ENCODE results near the gene HLA-E. TPM values are rescaled to one million over a fixed set of nuclear protein-coding genes. Genes with fewer than 3 reads are reported as not detected.
A peak's percentile ranks its signal among the peaks of the same experiment; 100 is the strongest.

Gene HLA-E
- 1,662 TPM for total RNA-seq
- 1,000 to 10,000 TPM; 2,373 to 2,677 (median 2,539) TPM for polyA plus RNA-seq

DNA sequence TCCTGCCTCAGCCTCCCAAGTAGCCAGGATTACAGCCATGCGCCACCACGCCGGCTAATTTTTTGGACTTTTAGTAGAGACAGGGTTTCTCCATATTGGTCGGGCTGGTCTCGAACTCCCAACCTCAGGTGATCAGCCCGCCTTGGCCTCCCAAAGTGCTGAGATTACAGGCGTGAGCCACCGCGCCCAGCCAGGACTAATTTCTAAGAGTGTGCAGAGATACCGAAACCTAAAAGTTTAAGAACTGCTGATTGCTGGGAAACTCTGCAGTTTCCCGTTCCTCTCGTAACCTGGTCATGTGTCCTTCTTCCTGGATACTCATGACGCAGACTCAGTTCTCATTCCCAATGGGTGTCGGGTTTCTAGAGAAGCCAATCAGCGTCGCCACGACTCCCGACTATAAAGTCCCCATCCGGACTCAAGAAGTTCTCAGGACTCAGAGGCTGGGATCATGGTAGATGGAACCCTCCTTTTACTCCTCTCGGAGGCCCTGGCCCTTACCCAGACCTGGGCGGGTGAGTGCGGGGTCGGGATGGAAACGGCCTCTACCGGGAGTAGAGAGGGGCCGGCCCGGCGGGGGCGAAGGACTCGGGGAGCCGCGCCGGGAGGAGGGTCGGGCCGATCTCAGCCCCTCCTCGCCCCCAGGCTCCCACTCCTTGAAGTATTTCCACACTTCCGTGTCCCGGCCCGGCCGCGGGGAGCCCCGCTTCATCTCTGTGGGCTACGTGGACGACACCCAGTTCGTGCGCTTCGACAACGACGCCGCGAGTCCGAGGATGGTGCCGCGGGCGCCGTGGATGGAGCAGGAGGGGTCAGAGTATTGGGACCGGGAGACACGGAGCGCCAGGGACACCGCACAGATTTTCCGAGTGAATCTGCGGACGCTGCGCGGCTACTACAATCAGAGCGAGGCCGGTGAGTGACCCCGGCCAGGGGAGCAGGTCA lies at the start of gene HLA-E:
Gene HLA-E (plus strand): TSS at position 429 of the 945 bp plus-strand sequence. CDS start 23 bp downstream, at position 452.
- Mint-ChIP-seq H3K4me3 (peak within 1 kb of the TSS; percentile 91 to 100 (median 98)), H3K9me3 (peaks cover 0 to 5% (median 0%) of the 10 kb centered on the region in 7 donors), H3K36me3 (peaks cover 42% of the 10 kb centered on the region), H3K4me1 (peaks cover 16 to 67% (median 34%) of the 10 kb centered on the region in 4 donors), H3K27me3 (peaks cover 13% of the 10 kb centered on the region), H3K27ac (peak within 1 kb of the TSS; percentile 98 to 99 (median 99))
- H3K36me3 ChIP-seq (ENCODE audit: control insufficient read depth, insufficient read depth, low read length) = peaks cover 36% of the 10 kb centered on the region
- peak within 1 kb of the TSS; percentile 99 for H3K4me3 ChIP-seq (ENCODE audit: low read depth, low read length)
- peak within 1 kb of the TSS; percentile 97 for H3K27ac ChIP-seq (ENCODE audit: insufficient read depth, low read length, poor library complexity, severe bottlenecking)
- peaks cover 42% of the 10 kb centered on the region for H3K4me1 ChIP-seq (ENCODE audit: control insufficient read depth, insufficient read depth, low read length, poor library complexity, severe bottlenecking)
- DNase-seq = peak; percentile 90 to 100 (median 95)
- peak; percentile 80 to 84 for ATAC-seq (ENCODE audit: low read depth in 2 of 2)
- H3K27me3 ChIP-seq (ENCODE audit: control insufficient read depth, insufficient read depth, low read length) = no peaks in the 10 kb centered on the region
- H3K9me3 ChIP-seq (ENCODE audit: control insufficient read depth in 2 of 2, low read length in 2 of 2) = no peaks in the 10 kb centered on the region

DNA sequence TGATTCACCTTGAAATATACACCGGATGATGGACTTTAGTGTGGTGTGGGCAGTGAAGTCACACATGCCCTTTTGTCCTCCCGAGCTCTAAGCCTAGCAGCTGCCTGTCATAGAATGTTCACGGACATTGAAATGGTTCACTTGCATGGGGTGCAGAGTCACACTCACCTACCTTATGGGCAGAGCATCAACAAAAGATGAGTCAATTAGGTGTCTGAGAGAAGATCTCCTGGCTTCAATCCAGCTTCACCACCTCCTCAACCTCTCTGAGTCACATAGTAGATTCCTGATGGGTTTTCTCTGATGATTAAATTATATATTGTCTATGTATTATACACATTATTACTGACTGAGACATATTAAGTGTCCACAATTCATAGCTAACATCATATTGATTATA lies 48.1 kb upstream of the HLA-E start:
- peak in 1 of 2 donors; percentile 58 for ATAC-seq (ENCODE audit: low read depth in 2 of 2)
- H3K4me1 Mint-ChIP-seq = peaks cover 0 to 7% (median 2%) of the 10 kb centered on the region in 4 donors
- H3K27ac ChIP-seq (ENCODE audit: insufficient read depth, low read length, poor library complexity, severe bottlenecking) = no peak overlapping the region
- no peaks in the 10 kb centered on the region for H3K36me3 ChIP-seq (ENCODE audit: control insufficient read depth, insufficient read depth, low read length)
- peaks cover 0 to 3% (median 0%) of the 10 kb centered on the region in 7 donors for H3K9me3 Mint-ChIP-seq
- H3K36me3 Mint-ChIP-seq = no peaks in the 10 kb centered on the region
- peaks cover 3% of the 10 kb centered on the region for H3K4me1 ChIP-seq (ENCODE audit: control insufficient read depth, insufficient read depth, low read length, poor library complexity, severe bottlenecking)
- H3K4me3 ChIP-seq (ENCODE audit: low read depth, low read length) = no peak overlapping the region
- H3K27ac Mint-ChIP-seq = no peak overlapping the region
- no peak overlapping the region for H3K4me3 Mint-ChIP-seq
- peaks cover 73% of the 10 kb centered on the region for H3K27me3 ChIP-seq (ENCODE audit: control insufficient read depth, insufficient read depth, low read length)
- DNase-seq = no peak
- peaks cover 89% of the 10 kb centered on the region for H3K27me3 Mint-ChIP-seq
- H3K9me3 ChIP-seq (ENCODE audit: control insufficient read depth in 2 of 2, low read length in 2 of 2) = no peaks in the 10 kb centered on the region

- Histone ChIP-seq H3K27ac (ENCODE audit: insufficient read depth, low read length, poor library complexity, severe bottlenecking) (no peak overlapping the region), H3K27me3 (ENCODE audit: control insufficient read depth, insufficient read depth, low read length) (peaks cover 89% of the 10 kb centered on the region), H3K36me3 (ENCODE audit: control insufficient read depth, insufficient read depth, low read length) (no peaks in the 10 kb centered on the region), H3K4me3 (ENCODE audit: low read depth, low read length) (no peak overlapping the region), H3K9me3 (ENCODE audit: control insufficient read depth in 2 of 2, low read length in 2 of 2) (no peaks in the 10 kb centered on the region), H3K4me1 (ENCODE audit: control insufficient read depth, insufficient read depth, low read length, poor library complexity, severe bottlenecking) (peaks cover 3% of the 10 kb centered on the region)
- ATAC-seq (ENCODE audit: low read depth in 2 of 2) = no peak
- Mint-ChIP-seq H3K9me3 (peaks cover 0 to 7% (median 0%) of the 10 kb centered on the region in 7 donors), H3K36me3 (no peaks in the 10 kb centered on the region), H3K4me3 (no peak overlapping the region), H3K27me3 (peaks cover 94% of the 10 kb centered on the region), H3K4me1 (peaks cover 0 to 14% (median 2%) of the 10 kb centered on the region in 4 donors), H3K27ac (no peak overlapping the region)
- DNase-seq = no peak
Observed at GRCh38 chr6:30443657-30444450, 45.5 kb upstream of the HLA-E start.

DNA sequence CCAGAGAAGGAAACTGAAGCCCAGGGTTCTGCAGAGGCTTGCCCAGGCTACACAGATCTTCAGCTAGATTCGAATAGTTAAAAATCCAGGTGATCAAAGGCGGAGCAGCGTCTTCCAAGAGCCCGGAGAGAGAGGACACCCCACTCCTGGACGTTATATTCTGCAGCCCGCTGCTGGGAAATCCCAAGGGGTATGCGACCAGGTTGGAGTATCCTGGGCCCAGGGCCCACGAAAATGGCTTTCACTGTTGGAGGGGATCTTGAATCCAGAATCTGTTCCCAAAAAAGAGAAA lies 44.9 kb upstream of the HLA-E start:
- peaks cover 89% of the 10 kb centered on the region for H3K27me3 ChIP-seq (ENCODE audit: control insufficient read depth, insufficient read depth, low read length)

DNA sequence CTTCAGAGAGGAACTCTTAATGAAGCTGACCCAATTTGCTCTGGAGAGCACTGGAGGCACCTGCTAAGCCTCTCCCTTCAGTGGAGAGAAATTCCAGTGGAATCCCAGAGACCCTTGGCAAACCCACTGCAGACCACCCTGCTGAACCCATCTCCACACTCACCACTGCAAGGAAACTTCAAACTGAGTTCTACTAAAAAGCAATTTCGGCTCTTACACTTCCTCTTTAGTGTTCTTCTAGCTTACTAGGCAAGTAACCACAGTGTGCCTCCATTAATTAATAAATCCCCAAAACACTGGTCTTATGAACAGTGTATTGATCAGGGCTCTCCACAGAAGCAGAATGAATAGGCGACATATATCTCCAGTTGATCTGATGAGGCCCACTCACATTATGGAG lies 43.0 kb upstream of the HLA-E start:
- Histone ChIP-seq H3K27ac (ENCODE audit: insufficient read depth, low read length, poor library complexity, severe bottlenecking) (no peak overlapping the region), H3K36me3 (ENCODE audit: control insufficient read depth, insufficient read depth, low read length) (no peaks in the 10 kb centered on the region), H3K4me1 (ENCODE audit: control insufficient read depth, insufficient read depth, low read length, poor library complexity, severe bottlenecking) (peaks cover 20% of the 10 kb centered on the region), H3K27me3 (ENCODE audit: control insufficient read depth, insufficient read depth, low read length) (peaks cover 76% of the 10 kb centered on the region), H3K9me3 (ENCODE audit: control insufficient read depth in 2 of 2, low read length in 2 of 2) (no peaks in the 10 kb centered on the region), H3K4me3 (ENCODE audit: low read depth, low read length) (no peak overlapping the region)
- Mint-ChIP-seq H3K9me3 (peaks cover 0 to 6% (median 0%) of the 10 kb centered on the region in 7 donors), H3K27ac (no peak overlapping the region), H3K36me3 (no peaks in the 10 kb centered on the region), H3K27me3 (peaks cover 95% of the 10 kb centered on the region), H3K4me1 (peaks cover 13 to 36% (median 18%) of the 10 kb centered on the region in 4 donors), H3K4me3 (no peak overlapping the region)
- ATAC-seq (ENCODE audit: low read depth in 2 of 2) (no peak), DNase-seq (no peak)

More for the DNA sequence above, 44.9 kb upstream of the HLA-E start:
- ATAC-seq (ENCODE audit: low read depth in 2 of 2) (no peak), DNase-seq (no peak)
- no peak overlapping the region for H3K4me3 ChIP-seq (ENCODE audit: low read depth, low read length)
- Mint-ChIP-seq H3K27ac (no peak overlapping the region), H3K4me3 (no peak overlapping the region), H3K4me1 (peaks cover under 1 to 19% (median 5%) of the 10 kb centered on the region in 4 donors), H3K9me3 (peaks cover 0 to 7% (median 0%) of the 10 kb centered on the region in 7 donors), H3K36me3 (no peaks in the 10 kb centered on the region), H3K27me3 (peaks cover 94% of the 10 kb centered on the region)
- H3K27ac ChIP-seq (ENCODE audit: insufficient read depth, low read length, poor library complexity, severe bottlenecking) = no peak overlapping the region
- no peaks in the 10 kb centered on the region for H3K9me3 ChIP-seq (ENCODE audit: control insufficient read depth in 2 of 2, low read length in 2 of 2)
- H3K36me3 ChIP-seq (ENCODE audit: control insufficient read depth, insufficient read depth, low read length) = no peaks in the 10 kb centered on the region
- H3K4me1 ChIP-seq (ENCODE audit: control insufficient read depth, insufficient read depth, low read length, poor library complexity, severe bottlenecking) = peaks cover 3% of the 10 kb centered on the region

DNA sequence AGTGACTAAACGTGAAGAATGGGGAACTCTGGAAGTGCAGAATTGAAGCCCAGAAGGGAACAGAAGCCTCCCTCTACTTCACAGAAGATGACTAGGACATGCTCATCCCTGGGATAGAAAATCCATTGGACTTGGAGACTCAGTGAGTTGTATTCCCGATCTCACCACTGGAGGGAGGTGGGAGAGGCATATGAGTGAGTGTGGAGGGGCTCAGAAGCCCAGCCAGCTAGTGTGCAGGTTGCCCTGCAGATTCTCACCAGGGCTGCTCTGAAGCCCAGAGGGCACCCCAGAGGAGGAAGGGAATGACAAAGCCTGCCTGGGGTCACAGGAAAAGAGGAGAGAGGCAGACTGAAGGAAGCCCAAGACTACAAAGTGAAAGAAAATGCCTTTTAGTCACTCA lies 42.1 kb upstream of the HLA-E start:
- peaks cover 89% of the 10 kb centered on the region for H3K27me3 Mint-ChIP-seq
- Histone ChIP-seq H3K27me3 (ENCODE audit: control insufficient read depth, insufficient read depth, low read length) (peaks cover 69% of the 10 kb centered on the region), H3K36me3 (ENCODE audit: control insufficient read depth, insufficient read depth, low read length) (no peaks in the 10 kb centered on the region), H3K9me3 (ENCODE audit: control insufficient read depth in 2 of 2, low read length in 2 of 2) (no peaks in the 10 kb centered on the region), H3K27ac (ENCODE audit: insufficient read depth, low read length, poor library complexity, severe bottlenecking) (no peak overlapping the region), H3K4me3 (ENCODE audit: low read depth, low read length) (no peak overlapping the region), H3K4me1 (ENCODE audit: control insufficient read depth, insufficient read depth, low read length, poor library complexity, severe bottlenecking) (peaks cover 30% of the 10 kb centered on the region)
- H3K27ac Mint-ChIP-seq = no peak overlapping the region
- H3K4me1 Mint-ChIP-seq = peaks cover 13 to 45% (median 22%) of the 10 kb centered on the region in 4 donors
- no peak for ATAC-seq (ENCODE audit: low read depth in 2 of 2)
- no peak for DNase-seq
- peaks cover 0 to 6% (median 0%) of the 10 kb centered on the region in 7 donors for H3K9me3 Mint-ChIP-seq
- no peaks in the 10 kb centered on the region for H3K36me3 Mint-ChIP-seq
- no peak overlapping the region for H3K4me3 Mint-ChIP-seq

DNA sequence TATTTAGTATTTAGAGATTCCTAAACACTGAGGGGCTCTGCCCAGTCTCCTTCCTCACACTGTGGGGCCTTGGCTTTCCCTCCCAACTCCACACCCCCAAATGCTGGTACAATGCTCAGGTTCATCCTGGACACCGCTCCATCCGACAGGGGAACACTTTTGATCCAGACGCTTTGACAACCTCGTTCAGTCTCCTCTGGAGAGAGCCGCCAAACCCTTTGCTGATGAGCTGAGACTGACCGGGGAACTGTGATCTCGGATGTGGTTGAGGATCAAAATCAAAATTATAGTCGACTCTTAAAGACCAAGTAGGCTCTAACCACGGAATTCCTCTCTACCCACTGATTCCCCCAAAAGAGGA lies 38.8 kb upstream of the HLA-E start:
- Mint-ChIP-seq H3K36me3 (no peaks in the 10 kb centered on the region), H3K9me3 (peaks cover 0 to 6% (median 0%) of the 10 kb centered on the region in 7 donors), H3K4me3 (peak overlapping the region; percentile 36 to 80 (median 74)), H3K27me3 (peaks cover 89% of the 10 kb centered on the region), H3K27ac (peak overlapping the region in 1 of 3 donors; percentile 5), H3K4me1 (peaks cover 13 to 53% (median 28%) of the 10 kb centered on the region in 4 donors)
- H3K4me3 ChIP-seq (ENCODE audit: low read depth, low read length) = peak overlapping the region; percentile 73
- no peak for DNase-seq
- peaks cover 39% of the 10 kb centered on the region for H3K4me1 ChIP-seq (ENCODE audit: control insufficient read depth, insufficient read depth, low read length, poor library complexity, severe bottlenecking)
- H3K36me3 ChIP-seq (ENCODE audit: control insufficient read depth, insufficient read depth, low read length) = no peaks in the 10 kb centered on the region
- no peaks in the 10 kb centered on the region for H3K9me3 ChIP-seq (ENCODE audit: control insufficient read depth in 2 of 2, low read length in 2 of 2)
- no peak overlapping the region for H3K27ac ChIP-seq (ENCODE audit: insufficient read depth, low read length, poor library complexity, severe bottlenecking)
- peaks cover 63% of the 10 kb centered on the region for H3K27me3 ChIP-seq (ENCODE audit: control insufficient read depth, insufficient read depth, low read length)
- ATAC-seq (ENCODE audit: low read depth in 2 of 2) = peak; percentile 9 to 29

Measured in CD4-positive, CD25-positive, alpha-beta regulatory T cell (primary cell).